Astrocyte (in vitro differentiated cells and primary cell): ENCODE data around the gene PASK. TPM values are rescaled to one million over a fixed set of nuclear protein-coding genes. Genes with fewer than 3 reads are reported as not detected.
A peak's percentile ranks its signal among the peaks of the same experiment; 100 is the strongest.

Experiments used
- DNase-seq: peaks from one replicate; pipeline ENCODE4 v3.0.0-alpha.2; 2010; ENCODE audit warnings: low read depth
- FAIRE-seq: peaks from 2 replicates; lab custom pipeline; 2011; peaks lifted over from hg19 to GRCh38; lab: Jason Lieb, UNC
- H2AFZ ChIP-seq: 2 replicates; pipeline ENCODE4 v1.6.0; 2012; ENCODE audit warnings: low read depth, low read length, inconsistent platforms
- H3K27ac ChIP-seq: 2 replicates; pipeline ENCODE4 v1.5.1; 2011; ENCODE audit warnings: low read depth, low read length, inconsistent platforms
- H3K27me3 ChIP-seq: 2 replicates; pipeline ENCODE4 v1.6.0; 2011; ENCODE audit warnings: low read length, inconsistent platforms; ENCODE audit not compliant: insufficient read depth
- H3K36me3 ChIP-seq: 2 replicates; pipeline ENCODE4 v1.5.1; 2011; ENCODE audit warnings: low read length, inconsistent platforms; ENCODE audit not compliant: insufficient read depth
- H3K4me1 ChIP-seq: 2 replicates; pipeline ENCODE4 v1.5.1; 2011; ENCODE audit warnings: low read length, inconsistent platforms; ENCODE audit not compliant: insufficient read depth
- H3K4me2 ChIP-seq: 2 replicates; pipeline ENCODE4 v1.6.0; 2012; ENCODE audit warnings: low read length, inconsistent platforms
- H3K4me3 ChIP-seq: 2 replicates; pipeline ENCODE4 v1.5.1; 2011; ENCODE audit warnings: low read depth, mild to moderate bottlenecking, low read length, inconsistent platforms; ENCODE audit not compliant: insufficient read depth
- H3K79me2 ChIP-seq: 2 replicates; pipeline ENCODE4 v1.6.0; 2012; ENCODE audit warnings: mild to moderate bottlenecking, low read length, inconsistent platforms; ENCODE audit not compliant: insufficient read depth
- H3K9ac ChIP-seq: 2 replicates; pipeline ENCODE4 v1.6.0; 2012; ENCODE audit warnings: mild to moderate bottlenecking, low read length, inconsistent platforms
- H3K9me3 ChIP-seq: 2 replicates; pipeline ENCODE4 v1.5.1; 2012; ENCODE audit warnings: low read depth, mild to moderate bottlenecking, low read length, inconsistent platforms; ENCODE audit not compliant: insufficient read depth
- H4K20me1 ChIP-seq: 2 replicates; pipeline ENCODE4 v1.6.0; 2012; ENCODE audit warnings: low read length, inconsistent platforms; ENCODE audit not compliant: insufficient read depth
- H3K27ac Mint-ChIP-seq: one replicate; pipeline ENCODE4 v1.8.0; 2021; ENCODE audit warnings: mild to moderate bottlenecking, mixed read lengths; ENCODE audit not compliant: unreplicated experiment
- H3K27me3 Mint-ChIP-seq: one replicate; pipeline ENCODE4 v1.8.0; 2021; ENCODE audit warnings: low read depth, mixed read lengths; ENCODE audit not compliant: unreplicated experiment
- H3K36me3 Mint-ChIP-seq: one replicate; pipeline ENCODE4 v1.8.0; 2021; ENCODE audit warnings: low read depth, mixed read lengths; ENCODE audit not compliant: unreplicated experiment
- H3K4me1 Mint-ChIP-seq: one replicate; pipeline ENCODE4 v1.8.0; 2021; ENCODE audit warnings: low read depth, mixed read lengths; ENCODE audit not compliant: unreplicated experiment
- H3K4me3 Mint-ChIP-seq: one replicate; pipeline ENCODE4 v1.8.0; 2021; ENCODE audit warnings: mild to moderate bottlenecking, moderate library complexity, mixed read lengths; ENCODE audit not compliant: unreplicated experiment
- H3K9me3 Mint-ChIP-seq: one replicate; pipeline ENCODE4 v1.8.0; 2021; ENCODE audit warnings: mild to moderate bottlenecking, mixed read lengths; ENCODE audit not compliant: unreplicated experiment
- CTCF ChIP-seq: IDR thresholded peaks from 2 replicates; pipeline ENCODE4 v1.5.1; 2011; ENCODE audit warnings: low read depth, mild to moderate bottlenecking, inconsistent platforms, low read length, moderate library complexity; ENCODE audit not compliant: insufficient read depth
- EZH2 ChIP-seq: IDR thresholded peaks from 2 replicates; pipeline ENCODE4 v1.6.1; 2012; ENCODE audit warnings: mild to moderate bottlenecking, low read length, inconsistent platforms; ENCODE audit not compliant: insufficient read depth
- total RNA-seq: library from RNA; stranded (reverse); gene quantifications from 2 replicates; pipeline ENCODE4 v1.2.1, GENCODE V29; 2021

The PASK gene
- total RNA-seq, 1 donor from 2014 or later: 8.0 TPM

- Histone ChIP-seq H3K4me2 (no peak overlapping the region), H2AFZ (no peak overlapping the region), H3K4me1 (no peaks in the 10 kb centered on the region), H3K4me3 (no peak overlapping the region), H3K79me2 (no peaks in the 10 kb centered on the region), H3K36me3 (peaks cover 25% of the 10 kb centered on the region), H4K20me1 (peaks cover 17% of the 10 kb centered on the region), H3K27me3 (no peaks in the 10 kb centered on the region), H3K9me3 (no peaks in the 10 kb centered on the region), H3K9ac (no peak overlapping the region), H3K27ac (no peak overlapping the region)
- TF ChIP-seq CTCF: no peak
- TF ChIP-seq EZH2: no peak
- H3K4me3 Mint-ChIP-seq: no peak overlapping the region
- H3K27me3 Mint-ChIP-seq: no peaks in the 10 kb centered on the region
- DNase-seq (no peak), FAIRE-seq (no peak)
- peaks cover 6% of the 10 kb centered on the region for H3K9me3 Mint-ChIP-seq
- H3K27ac Mint-ChIP-seq: no peak overlapping the region
- no peaks in the 10 kb centered on the region for H3K4me1 Mint-ChIP-seq
- H3K36me3 Mint-ChIP-seq: peaks cover 32% of the 10 kb centered on the region
These were observed 61.6 kb downstream of the PASK start for GRCh38 chr2:241087420-241088268.

DNA sequence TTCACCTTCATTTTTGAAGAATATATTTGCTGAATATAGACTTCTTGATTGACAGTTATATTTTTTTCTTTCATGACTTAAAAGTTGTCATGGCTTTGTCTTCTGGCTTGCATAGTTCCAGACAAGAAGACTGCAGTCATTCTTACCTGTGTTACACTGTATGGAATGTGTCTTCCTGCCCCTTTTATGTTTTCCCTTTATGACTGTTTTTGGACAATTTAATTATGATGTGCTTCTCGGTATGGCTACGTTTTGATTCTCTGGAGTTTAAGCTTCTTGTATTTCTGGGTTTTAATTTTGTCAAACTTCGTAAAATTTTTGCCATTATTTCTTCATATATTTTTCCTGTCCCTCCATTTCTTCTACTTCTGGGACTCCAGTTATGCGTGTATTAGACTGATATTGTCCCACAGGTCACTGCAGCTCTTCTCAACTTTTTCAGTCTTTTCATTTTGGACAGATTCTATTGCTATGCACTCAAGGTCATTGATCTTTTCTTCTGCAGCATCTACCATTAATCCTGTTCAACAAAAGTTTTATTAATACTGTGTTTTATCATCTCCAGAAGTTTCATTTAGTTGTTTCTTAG, 64.3 kb downstream of the PASK start:
- no peaks in the 10 kb centered on the region for H3K79me2 ChIP-seq
- no peaks in the 10 kb centered on the region for H4K20me1 ChIP-seq
- H3K4me2 ChIP-seq: no peak overlapping the region
- H3K36me3 ChIP-seq: peaks cover 20% of the 10 kb centered on the region
- Mint-ChIP-seq H3K9me3 (peaks cover 6% of the 10 kb centered on the region), H3K4me1 (no peaks in the 10 kb centered on the region), H3K36me3 (peaks cover 25% of the 10 kb centered on the region), H3K27me3 (no peaks in the 10 kb centered on the region), H3K27ac (peak overlapping the region; percentile 20), H3K4me3 (no peak overlapping the region)
- H2AFZ ChIP-seq: no peak overlapping the region
- H3K27me3 ChIP-seq: no peaks in the 10 kb centered on the region
- DNase-seq (no peak), FAIRE-seq (no peak)
- no peaks in the 10 kb centered on the region for H3K9me3 ChIP-seq
- H3K4me3 ChIP-seq: no peak overlapping the region
- H3K27ac ChIP-seq: no peak overlapping the region
- no peak overlapping the region for H3K9ac ChIP-seq
- TF ChIP-seq EZH2: no peak
- no peak for TF ChIP-seq CTCF
- no peaks in the 10 kb centered on the region for H3K4me1 ChIP-seq

DNA sequence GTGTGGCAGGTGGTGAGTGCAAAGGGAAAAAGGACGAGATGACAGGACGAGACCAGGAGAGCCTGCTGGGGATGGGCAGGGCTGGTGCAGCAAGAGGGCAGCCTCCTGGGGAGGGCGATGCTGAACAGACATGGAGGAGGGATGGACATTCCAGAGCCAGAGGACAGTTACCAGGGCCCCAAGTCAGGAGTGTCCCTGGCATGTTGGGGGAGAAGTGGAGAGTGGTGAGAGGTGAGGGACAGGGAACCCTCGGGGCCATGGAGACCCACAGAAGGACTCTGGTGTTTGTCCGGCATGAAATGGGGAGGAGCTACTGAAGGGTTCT, 66.2 kb downstream of the PASK start:
- no peak for DNase-seq
- no peak overlapping the region for H3K4me3 Mint-ChIP-seq
- TF ChIP-seq EZH2 (no peak), CTCF (no peak)
- Histone ChIP-seq H2AFZ (no peak overlapping the region), H3K27me3 (no peaks in the 10 kb centered on the region), H3K9me3 (no peaks in the 10 kb centered on the region), H3K4me2 (no peak overlapping the region), H3K4me3 (no peak overlapping the region), H3K4me1 (no peaks in the 10 kb centered on the region), H3K79me2 (no peaks in the 10 kb centered on the region), H4K20me1 (no peaks in the 10 kb centered on the region), H3K9ac (no peak overlapping the region), H3K36me3 (peaks cover 10% of the 10 kb centered on the region), H3K27ac (no peak overlapping the region)
- no peak for FAIRE-seq
- peaks cover 15% of the 10 kb centered on the region for H3K36me3 Mint-ChIP-seq
- H3K27ac Mint-ChIP-seq: no peak overlapping the region
- no peaks in the 10 kb centered on the region for H3K27me3 Mint-ChIP-seq
- H3K4me1 Mint-ChIP-seq: no peaks in the 10 kb centered on the region
- H3K9me3 Mint-ChIP-seq: peaks cover 6% of the 10 kb centered on the region
